Epithelial cell of prostate (primary cell): ENCODE data around the gene CREBZF.
"Not testable (repeated sequence)": the region's sequence is repeated elsewhere in the genome, so short reads cannot be mapped to it uniquely, and the experiment has no call there.

Experiments
- DNase-seq: peaks from one replicate; pipeline ENCODE4 v3.0.0-alpha.2; 2011; ENCODE audit warnings: low read depth, low spot score
- H3K27ac ChIP-seq: fragments of 450-650 bp; 2 replicates; pipeline ENCODE4 v1.5.1; 2017; ENCODE audit warnings: mild to moderate bottlenecking

Gene CREBZF

DNA sequence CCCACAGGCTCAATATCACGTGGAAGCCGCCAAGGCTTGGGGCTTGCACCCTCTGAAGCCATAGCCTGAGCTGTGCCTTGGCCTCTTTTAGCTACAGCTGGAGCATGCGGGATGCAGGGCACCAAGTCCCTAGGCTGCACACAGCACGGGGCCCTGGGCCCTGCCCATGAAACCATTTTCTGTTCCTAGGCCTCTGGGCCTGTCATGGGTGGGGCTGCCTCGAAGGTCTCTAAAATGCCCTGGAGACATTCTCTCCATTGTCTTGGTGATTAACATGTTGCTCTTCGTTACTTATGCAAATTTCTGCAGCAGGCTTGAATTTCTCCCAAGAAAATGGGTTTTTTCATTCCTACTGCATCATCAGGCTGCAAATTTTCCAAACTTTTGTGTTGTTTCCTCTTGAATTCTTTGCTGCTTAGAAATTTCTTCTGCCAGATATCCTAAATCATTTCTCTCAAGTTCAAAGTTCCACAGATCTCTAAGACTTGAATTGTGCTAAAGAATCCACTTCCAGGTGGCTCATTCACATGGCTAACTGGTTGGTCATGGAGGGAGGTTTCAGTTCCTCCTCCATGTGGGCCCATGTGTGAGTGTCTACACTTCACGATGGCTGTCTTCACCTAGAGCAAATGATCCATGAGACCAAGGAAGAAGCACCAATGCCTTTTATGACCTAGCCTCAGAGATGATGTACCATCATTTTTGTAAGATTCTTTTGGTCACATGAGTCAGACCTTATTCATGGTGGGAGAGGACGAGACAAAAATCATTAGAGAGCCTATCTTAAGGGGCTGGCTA is 7.4 kb upstream of the CREBZF start:
- no peak overlapping the region for H3K27ac ChIP-seq
- DNase-seq: no peak

DNA sequence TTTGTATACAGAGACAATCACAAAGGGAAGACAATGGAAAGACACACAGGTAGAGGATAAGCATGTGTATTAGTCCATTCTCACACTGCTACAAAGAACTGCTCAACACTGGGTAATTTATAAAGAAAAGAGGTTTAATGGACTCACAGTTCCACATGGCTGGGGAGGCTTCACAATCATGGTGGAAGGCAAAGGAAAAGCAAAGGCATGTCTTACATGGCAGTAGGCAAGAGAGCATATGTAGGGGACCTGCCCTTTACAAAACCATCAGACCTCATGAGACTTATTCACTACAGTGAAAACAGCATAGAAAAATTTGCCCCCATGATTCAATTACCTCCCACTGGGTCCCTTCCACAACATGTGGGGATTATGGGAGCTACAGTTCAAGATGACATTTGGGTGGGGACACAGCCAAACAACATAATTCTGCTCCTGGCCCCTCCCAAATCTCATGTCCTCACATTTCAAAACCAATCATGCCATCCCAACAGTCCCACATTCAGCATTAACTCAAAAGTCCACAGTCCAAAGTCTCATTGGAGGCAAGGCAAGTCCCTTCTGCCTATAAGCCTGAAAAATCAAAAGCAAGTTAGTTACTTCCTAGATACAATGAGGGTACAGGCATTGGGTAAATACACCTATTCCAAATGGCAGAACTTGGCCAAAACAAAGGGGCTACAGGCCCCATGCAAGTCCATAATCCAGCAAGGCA is 6.2 kb upstream of the CREBZF start:
- H3K27ac ChIP-seq, DNase-seq: not testable (repeated sequence)

DNA sequence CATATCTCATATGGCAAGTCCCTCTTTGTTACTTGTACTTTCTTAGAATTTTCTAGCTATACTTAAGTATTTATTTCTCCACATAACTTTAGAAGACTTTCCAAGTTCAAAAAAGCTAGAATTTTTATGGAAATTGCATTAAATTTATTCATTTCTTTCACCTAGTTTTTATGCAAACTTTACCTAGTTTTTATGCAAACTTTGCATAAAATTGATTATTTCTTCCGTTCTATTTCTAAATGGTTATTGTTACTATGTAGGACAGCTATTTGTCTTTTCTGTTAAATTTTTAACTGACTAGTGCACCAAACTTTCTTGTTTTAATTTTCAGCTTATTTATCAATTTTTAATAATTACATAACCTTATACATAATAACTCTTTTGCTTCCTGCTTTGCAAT is 3.2 kb upstream of the CREBZF start:
- DNase-seq: no peak
- no peak overlapping the region for H3K27ac ChIP-seq

DNA sequence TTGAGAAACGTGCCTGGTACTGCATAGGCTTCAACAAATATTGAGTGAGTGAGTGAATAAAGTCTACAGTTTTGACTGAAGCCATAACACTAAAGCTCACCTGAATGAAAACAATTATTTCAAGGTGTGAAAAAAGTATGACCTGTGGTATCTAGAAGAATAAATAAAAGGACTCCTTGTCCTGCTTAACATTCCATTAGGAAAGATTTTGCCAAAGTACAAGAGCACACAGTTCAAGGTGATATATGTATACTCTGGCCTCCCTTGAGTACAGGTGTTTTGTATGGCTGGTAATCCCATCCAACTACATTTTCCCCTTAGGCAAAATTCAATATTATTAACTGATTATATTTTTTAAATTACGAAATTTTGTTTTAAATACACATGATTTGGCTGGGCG is 1.8 kb upstream of the CREBZF start:
- no peak overlapping the region for H3K27ac ChIP-seq
- no peak for DNase-seq

DNA sequence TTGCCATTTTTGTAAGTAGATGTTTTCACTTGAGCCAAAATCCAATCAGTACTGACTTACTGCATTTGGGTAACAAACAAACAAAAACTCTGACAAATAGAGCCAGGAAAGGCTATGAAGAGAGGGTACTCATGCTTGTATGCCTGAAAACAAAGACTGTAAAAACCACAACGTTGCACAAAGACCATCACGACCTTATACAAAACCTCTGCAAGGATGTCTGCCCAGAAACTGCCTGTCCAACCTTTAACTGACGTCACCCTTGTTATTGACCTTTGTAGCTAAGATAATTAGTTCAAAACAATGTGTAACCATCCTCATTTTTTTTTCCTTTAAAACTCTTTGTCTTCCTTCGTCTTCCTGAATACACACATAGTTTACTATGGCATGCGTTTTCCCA is 804 bp upstream of the CREBZF start:
- no peak for DNase-seq
- no peak overlapping the region for H3K27ac ChIP-seq

DNA sequence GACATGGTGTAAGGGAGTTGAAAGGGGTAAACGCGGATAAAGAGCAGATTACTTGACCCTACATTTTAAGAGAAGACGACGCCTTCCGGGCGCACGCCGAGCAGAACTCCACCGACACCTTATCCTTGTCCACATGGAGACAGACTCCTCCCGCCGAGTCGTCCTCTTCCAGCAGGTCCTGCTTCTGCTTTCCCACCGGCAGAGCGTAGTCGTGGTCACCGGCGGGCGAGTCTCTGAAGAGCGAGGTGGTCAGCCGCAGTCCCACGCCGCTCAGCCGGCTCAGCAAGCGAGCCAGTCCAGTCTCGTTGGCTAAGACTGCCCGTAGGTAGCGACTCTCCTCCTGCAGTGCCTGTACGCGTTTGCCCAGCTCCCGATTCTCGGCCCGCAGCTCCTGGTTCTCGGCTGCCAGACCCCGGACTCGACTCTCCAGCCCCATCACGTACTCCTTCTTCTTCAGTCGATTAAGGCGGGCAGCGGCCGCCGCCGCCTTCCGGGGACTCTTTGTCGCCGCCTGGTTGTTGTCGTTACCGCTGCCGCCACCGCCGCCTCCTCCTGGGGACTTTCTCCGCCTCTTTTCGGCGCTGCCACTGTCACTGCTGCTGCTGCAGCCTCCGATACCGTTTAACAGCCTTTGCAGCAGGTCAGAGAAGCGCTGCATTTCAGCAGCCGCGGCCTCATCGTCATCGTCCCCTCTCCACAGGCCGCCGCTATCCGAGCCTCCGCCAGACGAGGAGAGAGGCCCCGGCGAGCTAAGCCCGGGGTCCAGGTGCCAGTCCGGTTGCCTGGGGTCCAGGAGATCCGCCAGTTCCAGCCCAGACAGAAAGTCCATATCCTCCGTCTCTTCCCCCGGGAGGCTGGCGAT is 945 bp downstream of the CREBZF start:
- H3K27ac ChIP-seq: peak overlapping the region; percentile 83
- DNase-seq: no peak

DNA sequence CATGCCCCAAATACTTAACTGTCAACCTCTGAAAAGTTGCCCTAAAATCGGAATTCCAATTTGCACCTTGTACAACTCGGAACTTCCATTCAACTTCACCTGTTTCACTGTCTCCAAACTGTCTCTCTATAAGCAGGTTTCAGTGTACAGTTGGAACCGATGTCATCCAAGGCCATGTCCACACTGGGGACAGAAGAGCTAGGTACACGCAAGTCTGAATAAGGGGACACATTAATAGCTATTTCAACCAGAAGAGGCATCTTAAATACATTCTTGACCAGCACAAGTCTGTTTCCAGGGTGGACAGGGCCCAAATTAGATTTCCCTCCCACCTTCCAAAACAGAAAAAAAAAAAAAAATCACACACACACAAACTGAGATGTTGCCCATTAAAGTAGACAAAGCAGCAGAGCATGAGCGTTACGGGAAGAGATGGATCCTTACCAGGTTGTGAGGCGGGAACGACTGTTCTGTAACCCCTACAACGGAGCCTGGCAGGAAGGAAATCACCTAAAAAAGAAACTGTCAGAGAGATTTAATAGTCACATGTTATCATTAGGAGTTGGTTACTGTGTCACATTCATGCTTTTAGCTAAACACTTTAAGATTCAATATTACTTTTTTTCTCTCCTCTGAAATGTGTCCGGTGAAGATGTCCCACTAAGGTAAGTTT is 1.7 kb downstream of the CREBZF start:
- DNase-seq: no peak
- H3K27ac ChIP-seq: no peak overlapping the region

DNA sequence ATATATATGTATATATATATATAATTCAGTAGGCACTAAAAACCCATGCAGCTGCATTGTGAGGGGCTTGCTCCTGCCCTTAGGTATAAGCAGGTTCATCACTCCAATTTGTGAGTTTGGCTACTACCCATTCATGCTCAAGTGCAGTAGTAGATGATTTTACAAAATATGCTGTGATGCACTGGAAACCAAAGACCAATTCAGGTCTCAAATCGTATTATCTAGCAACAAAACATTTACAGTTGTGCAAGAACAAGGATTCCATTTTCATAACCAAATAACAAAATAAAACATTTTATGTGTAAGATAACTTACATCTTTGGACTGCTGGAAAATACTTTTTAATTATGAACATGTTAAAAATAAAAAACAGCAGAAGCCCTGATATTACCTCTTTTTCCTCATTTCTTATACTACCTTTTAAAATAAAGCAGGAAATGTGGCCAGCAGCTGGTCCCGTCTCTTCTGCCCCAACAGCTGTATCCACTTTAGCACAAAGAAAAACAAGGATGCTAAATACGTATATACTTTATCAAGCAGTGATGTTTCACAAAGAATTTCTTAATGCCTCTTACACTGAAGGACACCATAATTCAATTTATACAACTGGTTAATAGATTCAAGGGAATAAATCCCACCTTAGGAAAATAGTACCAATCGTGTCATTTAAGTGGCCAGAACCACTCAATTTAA is 2.8 kb downstream of the CREBZF start:
- H3K27ac ChIP-seq: no peak overlapping the region

DNA sequence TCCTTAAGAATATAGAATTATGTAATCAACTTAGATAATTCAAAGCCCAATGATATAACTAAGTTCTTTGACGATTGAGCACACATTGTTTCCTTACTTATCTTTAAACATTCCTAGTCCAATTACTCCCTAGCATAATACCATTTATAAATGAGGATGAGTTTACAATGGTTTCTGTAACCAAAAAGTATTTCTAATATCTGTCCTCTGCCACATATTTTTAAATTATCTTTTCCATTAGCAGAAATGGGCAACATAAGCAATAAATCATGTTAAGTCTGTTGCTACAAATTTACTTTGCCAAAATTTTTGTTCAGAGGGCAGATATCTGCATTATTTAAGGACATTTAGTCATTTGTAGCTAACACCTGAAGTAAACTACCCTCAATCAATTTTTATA is 6.7 kb downstream of the CREBZF start:
- no peak for DNase-seq
- H3K27ac ChIP-seq: no peak overlapping the region

More for the DNA sequence above, 2.8 kb downstream of the CREBZF start:
- no peak for DNase-seq

DNA sequence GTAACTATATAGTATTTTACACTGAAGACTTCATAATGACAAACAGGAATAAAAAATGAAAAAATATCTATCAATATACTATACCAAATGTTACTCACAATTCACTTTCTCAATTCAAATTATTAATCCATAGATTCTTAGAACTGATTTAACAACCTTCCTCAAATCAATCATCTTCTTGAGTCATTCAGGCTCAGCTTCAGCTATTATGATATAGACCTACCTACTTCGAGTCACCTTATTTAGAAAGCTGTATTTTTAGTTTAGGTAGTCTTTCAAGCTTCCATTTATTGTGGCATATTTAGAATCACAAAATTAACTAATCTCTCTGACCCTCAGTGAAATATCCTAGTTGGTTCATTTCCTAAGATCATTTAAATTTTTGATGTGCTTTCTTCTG is 8.2 kb downstream of the CREBZF start:
- H3K27ac ChIP-seq: no peak overlapping the region
- no peak for DNase-seq

DNA sequence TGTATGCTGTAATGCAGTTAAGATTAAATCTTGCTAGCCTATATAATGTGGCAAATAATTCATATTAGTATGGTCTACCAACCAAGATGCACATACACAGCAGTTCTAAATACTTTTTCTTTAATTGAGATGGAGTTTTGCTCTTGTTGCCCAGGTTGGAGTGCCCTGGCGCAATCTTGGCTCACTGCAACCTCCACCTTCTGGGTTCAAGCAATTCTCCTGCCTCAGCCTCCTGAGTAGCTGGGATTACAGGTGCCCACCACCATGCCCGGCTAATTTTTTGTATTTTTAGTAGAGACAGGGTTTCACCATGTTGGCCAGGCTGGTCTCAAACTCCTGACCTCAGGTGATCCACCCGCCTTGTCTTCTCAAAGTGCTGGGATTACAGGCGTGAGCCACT is 10.6 kb downstream of the CREBZF start:
- not testable (repeated sequence) for H3K27ac ChIP-seq, DNase-seq

DNA sequence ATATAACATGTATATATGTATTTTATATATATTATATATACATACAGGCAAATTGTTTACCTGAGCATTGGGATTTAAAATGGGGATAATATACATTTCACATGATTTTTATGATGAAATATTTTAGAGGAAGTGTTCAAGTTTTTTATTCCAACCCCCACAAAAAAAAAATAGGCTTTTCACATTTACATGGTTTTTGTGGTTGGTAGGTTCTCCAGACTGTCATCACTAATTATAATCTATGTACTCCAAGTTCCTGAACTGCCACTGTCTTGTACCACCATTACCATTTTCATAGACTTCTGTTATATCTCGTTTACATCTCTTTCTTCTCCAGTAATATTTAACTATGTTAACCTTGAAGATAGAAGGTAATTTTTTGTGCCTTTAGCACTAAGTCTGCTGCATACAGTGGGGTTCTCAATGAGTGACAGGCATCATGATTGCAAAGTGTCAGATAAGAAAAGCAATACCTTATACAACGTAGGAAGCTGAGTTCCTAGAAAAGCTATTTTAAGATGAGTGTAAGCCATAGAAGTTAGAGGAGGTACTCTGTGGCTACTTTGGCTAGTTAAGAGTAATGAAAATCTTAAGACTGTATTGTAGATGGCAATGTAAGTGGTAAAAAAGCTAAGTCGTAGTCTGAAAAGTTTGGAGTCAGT is 12.0 kb downstream of the CREBZF start:
- no peak for DNase-seq
- no peak overlapping the region for H3K27ac ChIP-seq

DNA sequence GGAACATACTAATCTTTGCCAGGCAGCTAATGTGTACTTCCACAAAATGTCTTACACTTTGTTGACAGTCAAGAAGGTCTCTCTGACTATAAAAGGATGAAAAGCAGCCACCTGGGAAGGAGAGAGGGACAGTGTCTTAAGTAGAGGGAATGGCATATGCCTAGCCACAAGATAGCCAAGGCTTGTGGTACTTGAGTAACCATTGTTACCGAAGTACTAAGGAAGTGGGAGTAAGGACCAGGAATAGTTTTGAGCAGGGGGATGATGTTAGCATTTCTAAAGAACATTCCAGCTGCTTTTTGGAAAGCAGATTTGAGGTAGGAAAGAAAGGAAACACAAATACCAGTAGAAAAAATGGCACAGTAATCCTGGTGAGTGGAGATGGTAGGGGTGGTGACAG is 13.8 kb downstream of the CREBZF start:
- H3K27ac ChIP-seq: no peak overlapping the region

DNA sequence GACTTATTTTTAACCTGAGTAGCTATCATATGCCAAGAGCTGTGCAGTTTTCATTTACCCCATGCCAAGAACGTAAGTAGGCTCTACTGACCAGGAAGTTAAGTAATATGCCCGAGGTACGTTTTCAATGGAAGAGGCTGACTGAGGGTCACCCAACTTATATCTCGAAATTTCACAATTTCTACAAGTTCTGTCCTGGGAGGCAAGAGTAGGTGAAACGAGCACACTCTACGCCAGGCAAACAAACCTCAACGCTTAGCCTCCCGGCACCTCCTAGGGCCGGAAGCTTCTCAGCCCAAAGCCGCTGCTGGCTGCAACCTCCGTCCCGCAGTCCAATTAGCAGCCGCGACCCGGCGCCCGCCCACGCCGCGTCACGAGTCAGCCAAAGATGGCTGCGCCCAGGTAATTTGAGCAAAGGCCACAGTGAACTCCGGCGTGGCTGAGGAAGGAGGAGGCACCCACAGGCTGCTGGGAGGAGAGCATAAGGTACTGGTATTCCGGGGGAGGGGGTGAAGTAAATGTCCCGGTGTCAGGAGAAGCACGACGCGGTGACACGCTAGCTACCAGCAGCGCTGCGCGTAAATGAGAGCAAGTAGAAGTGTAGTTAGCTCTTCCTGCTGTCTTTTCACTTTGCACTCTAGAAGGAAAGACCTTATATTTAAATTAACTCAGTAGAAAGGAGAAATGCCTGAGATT is 17.2 kb downstream of the CREBZF start, which contains the start of gene TMEM126A:
TMEM126A (plus strand) TSS at position 364 of the 696 bp plus-strand sequence. CDS start 2,289 bp downstream, outside the sequence.
- peak within 1 kb of the TSS; percentile 60 for H3K27ac ChIP-seq
- no peak for DNase-seq

More for the DNA sequence above, 13.8 kb downstream of the CREBZF start:
- no peak for DNase-seq

DNA sequence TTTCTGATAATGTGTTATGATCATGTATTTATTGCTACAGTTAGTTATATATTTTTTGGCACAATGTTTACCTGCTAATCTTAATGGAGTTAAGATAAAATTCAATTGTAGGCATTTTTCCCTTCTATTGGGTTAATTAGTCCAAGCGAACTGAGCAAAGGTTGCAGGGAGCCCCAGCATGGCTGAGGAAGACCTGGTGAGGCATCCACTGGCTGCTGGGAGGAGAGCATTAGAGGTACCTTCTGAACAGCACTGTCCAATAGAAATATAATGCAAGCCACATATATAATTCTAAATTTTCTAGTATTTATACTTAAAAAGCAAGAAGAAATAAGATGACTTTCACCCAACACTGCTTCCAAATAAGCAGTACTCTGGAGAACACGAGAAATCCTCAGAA is 17.9 kb downstream of the CREBZF start:
- peak overlapping the region; percentile 60 for H3K27ac ChIP-seq
- DNase-seq: no peak

DNA sequence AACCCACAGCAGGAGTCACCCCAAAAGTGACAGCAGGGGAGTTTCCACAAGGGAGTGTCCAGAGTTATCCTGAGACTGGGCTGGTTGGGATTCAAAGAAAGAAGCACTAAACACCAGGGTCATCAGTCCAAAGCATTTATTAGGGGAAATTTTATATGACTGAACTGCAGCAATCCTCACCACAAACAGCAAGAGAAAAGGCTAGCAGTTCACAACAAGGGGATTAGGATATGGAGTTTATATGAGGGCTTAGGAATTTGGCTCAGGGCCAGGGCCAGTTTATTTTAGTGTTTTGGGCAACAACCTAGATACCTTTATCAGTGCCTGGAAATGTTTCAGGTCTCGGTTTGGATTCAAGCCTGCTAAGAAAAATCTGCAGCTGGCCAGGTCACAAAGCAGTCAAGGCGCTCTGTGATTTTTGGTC is 21.7 kb downstream of the CREBZF start:
- DNase-seq: no peak
- H3K27ac ChIP-seq: no peak overlapping the region

DNA sequence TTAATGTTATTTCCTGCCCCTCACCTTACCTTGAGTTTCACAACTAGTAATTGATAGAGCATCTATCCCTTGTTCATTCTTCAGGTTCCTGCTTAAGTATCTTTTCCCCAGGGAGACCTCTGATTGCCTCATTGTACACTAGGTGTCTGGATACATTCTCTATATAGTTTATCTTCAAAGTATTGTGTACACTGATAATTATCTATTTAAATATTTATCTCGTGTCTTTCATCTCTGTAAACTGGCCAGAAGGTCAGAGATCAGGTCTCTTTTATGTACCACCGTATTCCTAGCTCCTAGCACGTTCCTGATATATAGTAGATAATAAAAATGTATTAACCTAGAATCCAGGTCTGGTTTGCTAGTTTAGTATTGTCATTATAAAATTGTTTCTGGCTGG is 30.2 kb downstream of the CREBZF start:
- no peak overlapping the region for H3K27ac ChIP-seq
- DNase-seq: no peak

DNA sequence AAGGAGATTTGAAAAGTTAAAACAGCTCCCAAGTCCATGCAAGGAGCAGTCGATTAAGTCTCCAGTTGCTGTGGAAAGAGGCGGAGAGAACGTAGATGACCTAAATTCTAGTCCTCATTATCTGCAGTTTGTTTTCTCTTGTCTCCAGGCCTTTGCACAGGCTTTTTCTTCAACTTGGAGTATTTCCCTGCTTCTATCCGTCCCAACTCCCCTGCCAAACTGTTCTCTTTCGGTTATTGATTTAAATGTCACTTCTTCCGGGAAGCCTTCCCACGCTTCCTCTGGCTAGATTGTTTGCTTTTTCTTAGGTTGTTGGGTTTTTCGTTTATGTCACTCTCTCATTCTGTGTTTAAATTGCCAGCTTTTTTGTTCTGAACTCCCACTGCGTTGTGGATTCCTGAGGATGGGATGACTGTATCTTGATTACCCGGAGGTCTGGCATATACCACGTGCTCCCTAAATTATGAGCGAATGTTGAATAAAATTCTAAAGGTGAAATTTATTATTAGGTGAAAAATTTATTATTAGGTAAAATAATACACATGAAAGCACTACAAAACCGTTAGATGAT is 36.1 kb downstream of the CREBZF start:
- H3K27ac ChIP-seq: peak overlapping the region; percentile 69
- DNase-seq: no peak
